Measurements from ENCODE around the gene PLCD3.
"Not testable (repeated sequence)": the region's sequence is repeated elsewhere in the genome, so short reads cannot be mapped to it uniquely, and the experiment has no call there.

The PLCD3 gene

DNA sequence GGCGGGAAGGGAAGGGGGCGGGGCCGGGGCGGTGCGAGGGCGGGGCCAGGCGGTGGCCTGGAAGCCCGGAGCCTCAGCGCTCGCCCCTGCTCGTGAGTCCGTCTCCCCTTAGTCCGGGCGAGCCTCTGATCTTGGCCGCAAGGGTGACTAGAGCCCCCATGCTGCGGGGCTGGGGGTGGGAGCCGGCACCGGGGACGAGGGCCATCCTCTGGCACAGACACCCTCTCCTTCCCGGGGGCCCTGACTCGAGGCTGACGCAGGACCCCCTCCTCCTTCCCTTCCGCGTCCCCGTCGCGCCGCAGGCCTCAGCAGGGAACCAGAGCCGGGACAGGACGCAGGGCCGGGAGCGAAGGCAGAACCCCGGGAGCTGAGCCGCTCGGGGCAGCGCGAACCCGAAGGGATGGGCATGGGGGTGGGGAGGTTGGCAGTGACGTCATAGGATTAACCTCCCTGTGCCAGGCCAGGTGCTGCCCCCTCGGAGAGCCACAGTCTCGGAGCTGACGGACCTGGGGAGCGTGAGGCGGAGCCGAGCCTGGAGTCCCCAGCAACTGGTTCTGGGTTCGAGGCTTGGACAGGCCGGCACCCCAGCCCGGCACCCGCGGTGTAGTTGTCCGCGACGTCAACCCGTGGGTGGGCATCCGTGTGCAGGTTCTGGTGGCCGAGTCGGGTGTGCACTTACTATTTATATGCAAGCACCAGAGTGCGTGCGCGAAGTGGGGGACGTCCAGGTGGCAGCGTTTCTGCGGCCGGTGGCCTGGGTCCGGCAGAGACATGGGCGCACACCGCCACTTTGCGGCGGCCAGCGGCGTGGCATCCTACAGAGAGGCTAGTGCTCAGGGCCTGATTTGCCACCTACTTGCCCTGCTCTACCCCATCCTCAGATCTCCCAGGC, 503 bp upstream of the PLCD3 start:
- peak; percentile 87 for DNase-seq (ENCODE audit: low spot score)

DNA sequence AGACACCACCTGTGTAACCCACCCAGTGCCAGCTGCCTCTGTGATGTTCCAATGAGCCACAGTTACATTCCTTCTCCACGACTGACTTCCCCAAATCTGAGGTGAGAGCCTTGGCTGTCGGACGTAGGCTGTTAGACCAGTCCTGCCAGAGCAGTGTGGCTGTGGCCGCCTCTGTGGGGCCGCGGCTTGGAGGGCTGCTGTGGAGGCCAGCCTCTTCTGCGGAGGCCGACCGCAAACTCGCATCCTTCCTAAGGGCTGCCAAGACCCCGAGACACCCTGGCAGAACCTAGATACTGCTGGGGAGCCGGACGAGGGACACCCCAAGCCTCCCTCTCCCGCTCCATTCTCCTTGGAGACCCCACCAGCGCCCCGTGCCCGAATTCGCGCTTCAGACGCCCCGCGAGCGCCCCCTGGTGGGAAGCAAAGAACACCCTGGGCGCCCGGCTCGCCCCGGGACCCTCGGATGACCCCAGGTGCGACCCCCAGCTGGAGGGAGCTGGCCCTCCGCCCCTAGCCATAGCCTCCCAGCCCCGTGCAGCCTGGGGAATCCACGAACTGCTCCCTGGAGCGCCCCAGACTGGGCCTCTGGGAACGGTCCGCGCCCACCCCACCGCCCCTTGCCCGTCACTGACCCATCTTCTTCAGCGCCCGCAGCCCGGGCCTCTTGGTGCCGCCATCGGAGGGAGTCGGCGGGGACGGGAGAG, 547 bp downstream of the PLCD3 start:
- no peak for DNase-seq (ENCODE audit: low spot score)

DNA sequence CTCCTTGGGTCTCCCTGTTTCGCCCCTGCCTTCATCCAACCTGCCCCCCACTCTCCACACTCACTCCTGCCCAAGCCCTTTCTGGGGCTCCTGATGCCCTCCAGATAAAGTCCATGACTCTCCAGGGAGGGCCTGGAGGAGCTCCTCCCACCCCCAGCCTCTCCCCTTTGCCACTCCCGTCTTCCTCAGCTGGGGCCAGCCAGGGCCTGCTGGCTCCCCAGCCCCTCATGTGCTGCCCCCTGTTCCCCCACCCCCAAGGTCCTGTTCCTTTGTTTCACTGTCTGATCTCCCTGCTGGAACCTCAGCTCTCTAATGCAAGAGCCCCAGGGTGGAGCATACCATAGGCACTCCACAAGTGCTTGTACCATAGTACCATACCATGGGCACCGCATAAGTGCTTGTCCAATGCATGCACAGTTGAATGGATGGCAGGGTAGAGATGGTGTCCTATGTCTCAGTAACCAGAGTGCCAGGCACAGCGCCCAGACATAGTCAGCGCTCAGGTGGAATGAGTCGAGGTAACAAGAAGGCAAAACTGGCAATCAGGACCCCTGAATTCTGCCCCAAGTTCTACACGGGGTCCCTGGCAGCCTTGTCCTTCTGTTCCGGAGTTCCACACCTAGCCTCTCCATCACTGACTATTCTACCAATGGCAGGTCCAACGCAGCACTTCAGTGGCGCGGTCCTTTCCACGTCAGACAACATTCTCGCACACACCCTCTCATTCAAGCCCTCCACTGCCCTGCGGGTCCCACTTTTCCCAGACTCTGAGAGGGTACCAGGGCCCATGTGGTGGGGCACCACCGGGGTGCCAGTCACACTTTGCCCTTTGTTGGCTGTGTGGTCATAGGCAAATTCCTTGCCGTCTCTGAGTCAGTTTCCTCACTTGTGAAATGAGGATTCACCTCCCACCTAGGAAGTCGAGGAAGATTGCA, 1.4 kb downstream of the PLCD3 start:
- no peak for DNase-seq (ENCODE audit: low spot score)

DNA sequence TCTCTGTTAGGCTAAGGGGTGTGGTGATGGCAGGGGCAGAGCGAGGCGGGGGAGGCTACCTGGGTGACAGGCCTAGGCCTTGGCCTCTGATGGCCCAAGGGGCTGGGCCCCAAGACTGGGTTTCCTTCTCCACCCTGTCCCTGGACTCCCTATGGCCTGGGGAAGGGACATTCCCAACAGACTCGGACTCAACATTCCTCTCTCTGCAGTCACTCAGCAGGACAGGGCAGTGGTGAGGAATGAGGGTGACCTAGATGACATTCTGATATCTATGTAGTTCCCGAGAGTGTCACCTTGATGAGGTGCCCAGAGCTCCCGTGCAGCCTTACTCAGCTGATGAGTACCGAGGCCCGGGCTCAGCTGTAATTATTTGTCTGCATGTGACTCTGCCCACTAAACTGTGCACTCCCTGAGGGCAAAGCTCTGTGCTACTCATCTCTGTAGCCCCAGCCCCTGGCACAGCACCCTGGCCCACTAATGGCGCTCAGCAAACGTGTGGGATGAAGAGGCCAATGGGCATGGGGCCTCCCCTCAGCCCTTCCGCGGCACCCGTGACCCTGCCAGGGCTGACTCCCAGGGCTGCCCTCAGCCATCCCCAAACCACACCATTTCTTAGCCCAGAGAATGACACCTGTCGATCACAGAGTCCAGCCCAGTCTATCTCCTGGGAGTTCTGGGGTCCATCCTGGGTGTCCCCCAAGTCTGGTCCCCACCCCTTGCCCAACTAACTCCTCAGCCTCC, 2.2 kb downstream of the PLCD3 start:
- DNase-seq (ENCODE audit: low spot score), result no peak

DNA sequence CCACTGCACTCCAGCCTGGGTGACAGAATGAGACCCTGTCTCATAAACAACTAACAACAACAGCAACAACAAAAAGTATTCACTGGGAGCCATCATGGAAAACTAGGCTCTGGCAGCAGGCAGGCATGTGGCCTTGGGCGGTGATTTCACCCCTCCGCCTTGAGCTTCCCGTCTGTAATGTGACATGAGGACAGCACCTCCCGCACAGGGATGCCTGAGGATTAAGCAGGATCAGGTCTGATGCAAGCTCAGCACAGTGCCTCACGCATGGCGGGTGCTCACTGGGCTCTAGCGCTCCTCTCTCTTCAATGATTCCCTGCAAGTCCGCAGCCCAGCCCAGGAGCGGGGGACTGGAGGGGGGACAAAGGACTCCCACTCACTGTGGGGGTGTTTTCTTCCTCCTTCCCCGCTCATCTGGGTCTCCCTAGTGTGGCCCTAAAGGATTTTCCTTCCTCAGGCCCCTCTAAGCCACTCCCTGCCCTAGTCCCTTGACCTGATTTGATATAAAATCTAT, 2.8 kb downstream of the PLCD3 start:
- DNase-seq (ENCODE audit: low spot score), result no peak

DNA sequence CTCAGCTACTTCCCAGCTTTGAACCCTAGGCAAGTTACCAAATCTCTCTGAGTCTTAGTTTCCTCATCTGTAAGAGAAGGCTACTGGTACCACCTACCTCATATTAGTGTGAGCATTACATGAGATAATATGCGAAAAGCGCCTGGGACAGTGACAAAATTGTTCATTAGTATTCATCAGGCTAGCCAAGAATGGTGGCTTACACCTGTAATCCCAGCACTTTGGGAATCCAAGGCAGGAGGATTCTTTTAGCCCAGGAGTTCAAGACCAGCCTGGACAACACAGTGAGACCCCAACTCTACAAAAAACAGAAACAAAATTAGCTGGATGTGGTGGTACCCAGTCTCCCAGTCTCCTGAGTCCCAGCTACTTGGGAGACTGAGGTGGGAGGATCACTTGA, 3.3 kb downstream of the PLCD3 start:
- no peak for DNase-seq (ENCODE audit: low spot score)

DNA sequence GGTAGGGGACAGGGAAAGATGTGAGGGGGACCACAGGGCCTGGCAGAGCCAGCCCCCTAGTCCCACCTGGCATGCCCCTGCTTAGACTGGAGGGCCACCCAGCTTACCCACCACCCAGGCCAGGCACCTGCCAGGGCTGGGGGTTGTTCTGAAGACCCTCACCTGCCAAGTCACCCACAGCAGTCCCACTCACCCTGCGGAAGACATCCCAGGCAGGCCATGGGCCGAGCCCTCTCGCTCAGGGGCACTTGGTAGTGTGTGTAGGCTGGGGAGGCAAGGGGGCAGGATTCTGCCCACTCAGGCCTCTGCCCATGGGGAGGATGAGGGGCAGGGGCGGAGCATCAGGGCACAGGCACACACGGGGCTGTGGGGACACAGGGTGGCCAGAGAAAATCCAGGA, 4.0 kb downstream of the PLCD3 start:
- no peak for DNase-seq (ENCODE audit: low spot score)

DNA sequence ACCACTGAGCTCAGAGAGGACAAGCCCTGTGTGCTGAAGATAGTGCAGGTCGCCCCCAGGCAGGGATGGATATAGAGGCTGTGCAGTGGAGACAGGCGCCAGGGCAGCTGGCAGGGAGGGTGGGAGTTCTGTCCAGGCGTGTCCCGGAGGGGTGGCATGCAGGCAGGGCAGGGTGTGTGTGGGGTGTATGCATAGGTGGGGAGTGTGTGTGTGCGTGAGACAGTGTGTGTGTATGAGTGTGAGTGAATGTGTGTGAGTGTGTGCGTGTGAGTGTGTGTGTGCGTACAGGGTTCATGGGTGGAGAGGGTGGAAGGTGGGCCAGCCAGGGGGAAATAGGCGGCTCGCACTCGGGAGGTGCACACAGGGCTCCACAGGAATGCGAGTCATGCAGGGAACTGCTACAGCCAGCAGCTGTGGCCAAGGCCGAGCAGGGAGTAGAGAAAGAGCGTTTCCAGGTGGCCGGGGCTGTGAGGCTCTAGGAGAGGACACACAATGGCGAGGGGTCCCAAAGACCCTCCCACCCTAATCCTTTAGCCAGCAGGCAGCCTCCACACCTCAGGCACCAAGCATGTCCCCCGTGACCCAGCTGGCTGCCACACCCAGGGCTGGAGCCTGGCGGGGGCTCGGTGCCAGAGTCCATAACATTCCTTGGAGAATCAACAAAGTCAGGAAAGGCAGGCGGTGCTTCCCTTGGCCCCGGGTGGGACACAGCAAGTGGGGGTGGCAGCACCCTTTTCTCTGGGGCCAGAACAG, 4.6 kb downstream of the PLCD3 start:
- no peak for DNase-seq (ENCODE audit: low spot score)

DNA sequence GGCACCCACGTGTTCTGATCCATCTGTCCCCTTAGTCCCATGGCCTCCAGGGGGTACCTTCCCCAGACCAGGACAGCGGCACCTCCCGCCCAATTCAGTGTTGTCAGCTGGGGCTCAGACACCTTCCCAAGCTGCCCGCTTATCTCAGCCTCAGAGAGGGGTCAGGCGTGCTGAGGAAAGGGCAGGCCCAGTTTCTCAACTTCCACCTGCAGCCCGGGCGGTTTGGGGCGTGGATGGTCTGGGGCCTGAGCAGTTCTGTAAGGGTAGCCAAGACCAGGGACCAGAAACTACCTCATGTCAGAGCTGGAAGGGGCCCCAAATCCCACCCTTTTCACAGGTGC, 5.1 kb downstream of the PLCD3 start:
- no peak for DNase-seq (ENCODE audit: low spot score)

DNA sequence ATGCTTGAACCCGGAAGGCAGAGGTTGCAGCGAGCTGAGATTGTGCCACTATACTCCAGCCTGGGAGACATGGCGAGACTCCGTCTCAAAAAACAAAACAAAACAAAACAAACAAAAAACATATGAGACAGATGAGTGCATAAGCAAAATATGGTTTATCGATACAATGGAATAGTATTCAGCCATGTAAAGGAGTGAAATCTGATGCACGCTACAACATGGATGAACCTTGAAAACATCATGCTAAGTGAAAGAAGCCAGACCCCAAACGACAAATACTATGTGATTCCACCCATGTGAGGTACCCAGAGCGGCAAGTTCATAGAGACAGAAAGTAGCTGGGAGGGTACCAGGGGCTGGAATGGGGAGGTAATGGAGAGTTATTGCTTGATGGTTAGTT, 6.8 kb downstream of the PLCD3 start:
- DNase-seq (ENCODE audit: low spot score), result no peak

DNA sequence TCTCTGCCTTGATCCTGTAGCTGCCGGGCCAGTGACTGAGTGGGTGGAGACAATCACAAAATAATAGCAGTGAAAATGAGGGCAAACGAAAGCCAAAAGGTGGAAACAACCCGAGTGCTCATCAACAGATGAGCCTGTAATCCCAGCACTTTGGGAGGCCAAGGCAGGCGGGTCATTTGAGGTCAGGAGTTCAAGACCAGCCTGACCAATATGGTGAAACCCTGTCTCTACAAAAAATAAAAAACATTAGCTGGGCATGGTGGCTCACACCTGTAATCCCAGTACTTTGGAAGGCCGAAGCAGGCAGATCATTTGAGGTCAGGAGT, 7.6 kb downstream of the PLCD3 start:
- DNase-seq (ENCODE audit: low spot score), result not testable (repeated sequence)

DNA sequence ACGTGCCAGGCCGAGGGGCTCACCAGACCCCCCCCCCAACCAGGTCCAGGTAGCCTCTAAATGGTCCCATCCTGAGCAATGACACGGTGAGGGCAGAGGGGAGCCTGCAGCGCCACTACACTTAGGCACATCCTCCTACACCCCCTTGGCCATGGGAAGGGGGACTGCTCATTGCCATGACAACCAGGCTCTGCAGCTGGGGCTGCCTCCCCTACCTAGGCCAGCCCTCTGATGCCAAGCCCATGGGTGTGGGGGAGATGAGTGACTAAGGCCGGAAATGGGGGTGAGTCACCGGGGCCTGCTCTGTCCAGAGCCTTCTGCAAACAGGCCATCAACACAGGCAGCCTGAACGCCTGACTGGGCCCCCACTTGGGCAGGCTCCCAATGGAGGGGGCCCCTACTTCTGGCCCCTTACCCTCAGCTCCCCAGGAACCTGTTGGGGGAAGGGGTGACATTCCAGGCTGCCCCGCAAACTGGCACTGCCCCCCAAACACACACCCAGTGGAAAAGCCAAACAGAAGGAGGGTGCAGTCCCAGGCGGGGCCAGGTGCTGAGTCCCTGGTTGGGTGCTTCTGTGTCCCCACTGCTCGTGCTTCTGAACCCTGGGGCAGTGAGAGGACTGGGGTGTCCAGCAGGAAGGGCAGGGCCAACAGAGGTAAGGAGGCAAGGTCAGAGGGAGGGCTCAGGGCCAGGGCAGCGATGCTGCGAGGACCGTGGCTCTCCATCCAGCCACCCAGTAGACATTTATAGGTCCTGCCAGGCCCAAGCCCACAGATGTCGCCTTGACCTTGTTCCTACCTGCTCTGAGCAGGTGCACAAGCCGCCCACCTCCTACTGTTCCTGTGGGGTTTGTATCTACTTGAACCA, 8.2 kb downstream of the PLCD3 start:
- peak; percentile 79 for DNase-seq (ENCODE audit: low spot score)

DNA sequence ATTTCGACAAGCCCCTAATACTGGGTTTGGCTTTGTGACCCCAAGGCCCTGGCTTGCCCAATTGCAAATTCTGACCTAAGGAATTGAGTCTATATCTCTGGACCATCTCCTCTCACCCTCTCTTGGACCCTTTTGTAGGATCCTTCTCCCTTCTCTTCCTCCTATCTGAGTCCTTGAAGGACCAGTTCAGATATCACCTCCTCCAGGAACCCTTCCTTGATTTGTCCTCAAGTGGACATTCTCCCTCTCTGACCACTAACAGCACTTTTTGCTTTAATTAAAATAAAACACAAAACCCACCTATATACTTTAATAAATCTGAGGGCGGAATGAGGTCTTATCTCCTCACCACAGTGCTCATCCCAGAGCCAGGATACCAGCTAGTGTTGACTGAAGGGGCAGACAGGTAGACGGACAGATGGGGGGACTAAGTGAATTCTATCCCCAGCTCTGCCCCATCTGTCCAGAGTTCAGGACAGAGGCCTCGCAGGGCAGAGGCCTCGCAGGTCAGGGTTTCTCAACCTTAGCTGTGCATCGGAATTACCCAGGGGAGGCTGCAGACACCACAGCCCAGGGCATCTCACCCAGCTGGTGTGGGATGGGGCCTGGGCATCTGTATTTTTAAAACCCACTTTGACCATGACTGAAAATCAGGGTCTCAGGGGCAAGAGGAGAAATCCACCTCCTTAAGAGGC, 9.1 kb downstream of the PLCD3 start:
- DNase-seq (ENCODE audit: low spot score), result no peak

DNA sequence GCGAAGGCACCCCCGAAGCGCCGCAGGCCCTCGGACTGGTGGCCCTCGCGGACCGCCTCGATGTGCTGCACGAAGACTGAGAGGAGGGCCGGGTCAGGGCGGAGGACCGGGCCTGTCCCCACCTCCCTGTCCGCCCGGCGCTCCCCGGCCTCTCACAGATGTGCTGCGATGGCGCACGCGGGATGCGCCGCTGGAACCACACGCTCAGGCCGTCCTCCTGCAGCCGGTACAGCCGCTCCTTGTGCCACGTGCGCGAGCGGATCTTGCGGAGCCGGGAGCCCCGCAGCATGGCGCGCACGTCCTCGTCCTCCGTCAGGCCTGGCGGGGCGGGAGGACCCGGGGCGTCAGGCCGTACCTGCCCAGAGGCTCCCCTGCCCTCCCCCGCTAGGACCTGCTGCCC, 11.3 kb downstream of the PLCD3 start:
- no peak for DNase-seq (ENCODE audit: low spot score)

DNA sequence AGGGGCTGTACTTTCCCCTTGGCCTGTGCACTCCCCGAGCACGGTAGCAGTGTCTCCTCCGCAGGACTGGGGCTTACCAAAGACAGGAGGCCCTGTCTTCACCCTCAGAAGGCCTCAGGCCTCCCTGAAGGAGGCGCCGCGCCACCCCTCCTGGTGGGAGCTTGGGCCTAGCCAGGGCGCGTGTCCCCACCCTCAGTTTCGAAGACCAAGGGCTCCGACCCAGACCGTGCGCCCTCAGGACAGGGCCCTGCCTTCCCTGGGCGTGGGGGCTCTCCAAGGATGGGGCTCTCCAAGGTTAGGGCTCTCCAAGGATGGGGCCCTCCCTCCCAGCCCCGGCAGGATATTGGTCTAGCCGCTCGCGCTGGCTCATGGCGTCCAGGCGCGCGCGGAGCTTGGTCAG, 11.8 kb downstream of the PLCD3 start:
- DNase-seq (ENCODE audit: low spot score), result no peak

DNA sequence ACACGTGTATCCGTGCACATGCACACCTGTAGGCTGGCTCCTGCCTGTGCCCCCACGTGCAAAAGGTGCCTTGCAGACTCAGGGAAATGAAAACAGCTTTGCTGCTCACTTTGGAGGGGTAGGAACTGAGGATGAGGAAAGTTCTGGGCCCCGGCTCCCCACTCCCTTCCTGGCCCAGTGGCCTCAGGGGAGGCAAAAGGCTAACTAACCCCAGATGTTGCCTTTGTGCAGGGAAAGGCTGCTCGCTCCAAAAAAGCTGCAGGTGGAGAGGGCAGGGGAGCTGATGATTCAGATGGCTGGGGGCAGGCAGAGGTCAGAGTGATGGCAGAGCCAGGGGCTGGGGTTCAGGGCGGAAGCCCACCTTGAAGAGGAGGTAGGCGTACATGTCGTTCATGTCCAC, 12.4 kb downstream of the PLCD3 start:
- no peak for DNase-seq (ENCODE audit: low spot score)

DNA sequence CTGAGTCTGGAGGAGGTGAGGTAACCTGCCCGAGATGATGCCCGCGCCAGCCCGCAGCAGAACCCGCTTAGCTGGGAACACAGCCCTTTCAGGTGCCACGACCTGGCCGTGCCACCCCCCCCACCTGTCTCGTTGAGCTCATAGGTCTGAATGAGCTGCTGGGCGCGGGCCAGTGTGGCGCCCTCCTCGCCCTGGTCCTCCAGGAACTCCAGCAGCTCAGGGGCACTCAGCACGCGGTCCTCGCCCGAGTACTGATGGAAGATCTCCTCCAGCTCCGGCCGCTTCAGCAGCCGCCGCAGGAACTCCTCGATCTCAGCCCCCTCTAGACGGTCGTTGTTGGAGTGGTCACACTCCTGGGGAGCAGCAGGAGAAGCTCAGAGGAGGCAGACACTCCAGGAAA, 13.6 kb downstream of the PLCD3 start:
- DNase-seq (ENCODE audit: low spot score), result no peak

DNA sequence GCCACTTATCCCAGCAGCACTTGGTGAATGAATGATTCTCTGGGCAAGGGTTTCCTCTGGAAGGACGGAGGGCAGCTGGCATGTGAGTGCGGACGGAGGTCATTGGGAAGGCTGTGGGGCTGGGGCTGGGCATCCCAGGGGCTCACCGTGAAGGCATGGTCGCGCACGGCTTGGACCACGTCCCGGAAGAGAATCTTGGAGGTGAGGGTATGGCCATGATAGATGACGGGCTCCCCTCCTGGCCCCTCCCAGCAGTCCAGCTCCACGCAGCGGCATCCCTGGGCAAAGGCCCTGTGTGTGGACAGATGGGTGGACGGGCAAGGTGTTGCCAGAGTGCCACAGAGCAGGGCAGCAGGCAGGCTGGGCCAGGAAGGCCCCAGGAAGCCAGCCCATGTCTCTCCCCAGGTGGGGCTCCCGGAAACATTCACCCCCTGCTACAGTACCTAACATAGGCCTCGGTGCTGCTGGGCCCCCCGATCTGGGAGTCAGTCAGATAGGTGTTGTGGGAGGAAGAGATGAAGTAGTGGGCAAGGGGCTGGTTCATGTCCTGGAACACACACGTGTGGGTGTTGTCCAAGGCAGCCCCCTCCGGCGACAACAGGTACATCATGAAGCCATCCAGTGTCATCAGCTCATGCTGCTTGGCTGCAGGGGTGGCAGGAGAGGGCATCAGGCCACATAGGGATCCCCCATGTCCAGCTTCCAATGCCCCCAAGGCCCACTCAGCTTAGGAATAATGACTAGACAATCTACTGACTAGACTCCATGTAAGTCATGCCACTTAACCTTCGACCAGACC, 14.3 kb downstream of the PLCD3 start:
- no peak for DNase-seq (ENCODE audit: low spot score)

DNA sequence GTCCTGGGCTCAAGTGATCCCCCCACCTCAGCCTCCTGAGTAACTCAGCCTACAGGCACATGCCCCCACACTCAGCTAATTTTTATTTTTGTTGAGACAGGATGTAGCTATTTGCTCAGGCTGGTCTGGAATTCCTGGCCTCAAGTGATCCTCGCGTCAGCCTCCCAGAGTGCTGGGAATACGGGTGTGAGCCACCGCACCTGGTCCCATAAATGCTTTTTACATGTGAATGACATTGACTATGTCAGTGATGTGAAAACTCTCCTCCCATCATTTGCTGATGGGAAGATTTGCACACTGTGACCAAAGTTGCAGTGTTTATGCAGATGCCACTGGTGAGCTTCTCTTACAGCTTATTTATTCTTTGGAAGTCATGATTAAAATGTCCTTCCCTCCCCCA, 15.0 kb downstream of the PLCD3 start:
- no peak for DNase-seq (ENCODE audit: low spot score)
